SK-N-SH treated with all-trans-retinoic acid at 6 μM for 48 hours (cell line): ENCODE data around the gene TDRD9.
"Not testable (repeated sequence)": the region's sequence is repeated elsewhere in the genome, so short reads cannot be mapped to it uniquely, and the experiment has no call there.

Source experiments
- ATAC-seq: fragments of 200-7000 bp; cut with Tn5 transposase; 3 replicates; pipeline ENCODE4 v1.9.1; 2020; ENCODE audit warnings: mild to moderate bottlenecking, moderate library complexity
- ARNTL ChIP-seq: fragments of 450-650 bp; formaldehyde crosslinking; IDR thresholded peaks from 2 replicates; pipeline ENCODE4 v1.5.0; 2020; ENCODE audit warnings: low read depth, mild to moderate bottlenecking, moderate library complexity, borderline replicate concordance
- BACH2 ChIP-seq: fragments of 250-450 bp; sonication (Bioruptor Pico); IDR thresholded peaks from 2 replicates; pipeline ENCODE4 v1.9.0; 2021; ENCODE audit warnings: mild to moderate bottlenecking, borderline replicate concordance
- CREB5 ChIP-seq: fragments of 250-450 bp; sonication (Bioruptor Pico); IDR thresholded peaks from 2 replicates; pipeline ENCODE4 v1.5.1; 2020; ENCODE audit warnings: low read depth, mild to moderate bottlenecking, moderate library complexity
- CSDC2 ChIP-seq: fragments of 250-450 bp; sonication (Bioruptor Pico); IDR thresholded peaks from 2 replicates; pipeline ENCODE4 v1.5.0; 2020; ENCODE audit warnings: mild to moderate bottlenecking, moderate library complexity
- ESRRG ChIP-seq: fragments of 250-450 bp; sonication (Bioruptor Pico); IDR thresholded peaks from 2 replicates; pipeline ENCODE4 v1.6.1; 2021; ENCODE audit warnings: mild to moderate bottlenecking
- GLIS3 ChIP-seq: fragments of 250-450 bp; sonication (Bioruptor Pico); IDR thresholded peaks from 2 replicates; pipeline ENCODE4 v1.5.0; 2020; ENCODE audit warnings: mild to moderate bottlenecking, moderate library complexity
- ISL1 ChIP-seq: fragments of 250-450 bp; sonication (Bioruptor Pico); IDR thresholded peaks from 2 replicates; pipeline ENCODE4 v2.1.2; 2022; ENCODE audit warnings: mild to moderate bottlenecking, moderate library complexity
- OSR1 ChIP-seq: fragments of 250-450 bp; sonication (Bioruptor Pico); IDR thresholded peaks from 2 replicates; pipeline ENCODE4 v1.8.0; 2022; ENCODE audit warnings: moderate library complexity, mild to moderate bottlenecking, inconsistent platforms
- PATZ1 ChIP-seq: fragments of 250-450 bp; sonication (Bioruptor Pico); IDR thresholded peaks from 2 replicates; pipeline ENCODE4 v1.8.0; 2020; ENCODE audit warnings: mild to moderate bottlenecking, moderate library complexity, borderline replicate concordance
- PPARA ChIP-seq: fragments of 250-450 bp; sonication (Bioruptor Pico); IDR thresholded peaks from 2 replicates; pipeline ENCODE4 v1.5.0; 2020; ENCODE audit warnings: mild to moderate bottlenecking, borderline replicate concordance
- RARB ChIP-seq: fragments of 250-450 bp; sonication (Bioruptor Pico); IDR thresholded peaks from 2 replicates; pipeline ENCODE4 v1.8.0; 2021; ENCODE audit warnings: mild to moderate bottlenecking, moderate library complexity
- SNAI2 ChIP-seq: fragments of 250-450 bp; sonication (Bioruptor Pico); IDR thresholded peaks from 2 replicates; pipeline ENCODE4 v1.5.0; 2020; ENCODE audit warnings: mild to moderate bottlenecking, moderate library complexity
- TCF4 ChIP-seq: fragments of 250-450 bp; sonication (Bioruptor Pico); IDR thresholded peaks from 2 replicates; pipeline ENCODE4 v1.8.0; 2021; ENCODE audit warnings: mild to moderate bottlenecking, moderate library complexity, borderline replicate concordance
- TSHZ2 ChIP-seq: fragments of 250-450 bp; sonication (Bioruptor Pico); IDR thresholded peaks from 2 replicates; pipeline ENCODE4 v1.5.0; 2020; ENCODE audit warnings: mild to moderate bottlenecking, moderate library complexity
- ZFP3 ChIP-seq: fragments of 250-450 bp; sonication (Bioruptor Pico); IDR thresholded peaks from 2 replicates; pipeline ENCODE4 v1.5.0; 2020; ENCODE audit warnings: mild to moderate bottlenecking, moderate library complexity
- ZFP30 ChIP-seq: fragments of 450-650 bp; formaldehyde crosslinking; IDR thresholded peaks from 2 replicates; pipeline ENCODE4 v1.5.0; 2022; ENCODE audit warnings: mild to moderate bottlenecking, moderate library complexity
- ZNF70 ChIP-seq: fragments of 450-650 bp; formaldehyde crosslinking; IDR thresholded peaks from 2 replicates; pipeline ENCODE4 v1.5.0; 2020; ENCODE audit warnings: mild to moderate bottlenecking, moderate library complexity
- ZNF8 ChIP-seq: fragments of 450-650 bp; formaldehyde crosslinking; IDR thresholded peaks from 2 replicates; pipeline ENCODE4 v1.5.0; 2020; ENCODE audit warnings: mild to moderate bottlenecking, moderate library complexity
- TF ChIP-seq, protein P1 (sequence below): fragments of 250-450 bp; sonication (Bioruptor Pico); IDR thresholded peaks from 2 replicates; pipeline ENCODE4 v1.8.0; 2021; ENCODE audit warnings: low read depth, mild to moderate bottlenecking, moderate library complexity, borderline replicate concordance

Gene TDRD9

DNA sequence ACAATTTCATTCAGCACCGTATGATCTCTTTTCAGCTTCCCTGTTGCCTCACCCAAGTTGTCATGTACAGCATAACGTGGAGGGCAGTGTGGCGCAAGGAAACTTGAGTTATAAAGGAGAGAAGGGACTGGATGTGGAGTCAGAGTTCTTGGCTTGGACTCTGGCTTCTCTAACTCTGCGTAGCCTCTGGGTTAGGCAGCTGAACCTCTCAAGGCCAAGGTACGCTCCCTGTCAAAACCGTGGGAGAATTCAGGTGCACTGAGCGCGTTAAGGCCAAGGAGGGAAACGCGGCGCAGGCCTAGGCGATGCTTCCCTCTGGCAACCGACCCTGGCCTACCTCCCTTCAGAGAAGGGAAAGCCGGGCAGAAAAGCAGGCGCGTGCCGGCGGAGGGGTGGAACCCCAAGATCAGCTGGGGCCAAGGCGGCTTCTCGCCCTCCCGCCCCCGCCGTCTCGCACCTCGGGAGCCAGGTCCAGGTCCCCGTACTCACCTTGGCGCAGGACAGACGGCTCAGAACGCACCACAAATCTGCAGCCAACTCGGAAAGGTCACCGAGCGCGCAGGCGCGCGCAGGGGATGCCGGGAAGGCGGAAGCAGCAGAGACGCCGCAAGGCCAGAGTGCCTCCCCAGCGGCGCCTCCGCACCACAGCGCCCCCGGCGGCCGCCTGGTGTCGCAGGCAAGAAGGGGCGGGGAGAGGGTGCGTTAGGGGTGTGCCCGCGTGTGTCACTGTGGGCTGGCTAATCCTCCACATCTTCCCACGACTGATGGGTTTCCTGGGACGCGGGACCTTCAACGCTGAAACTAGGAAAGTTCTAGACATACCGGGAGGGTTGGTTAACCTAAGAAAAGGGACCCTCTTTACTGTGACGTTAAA is 7.0 kb upstream of the TDRD9 start:
- TF ChIP-seq CREB5 = no peak
- TF ChIP-seq ZNF8 (CRISPR knock-in tag) = peak; percentile 79
- TF ChIP-seq, all 23 proteins: peak for 1
- ATAC-seq = peak; percentile 100

DNA sequence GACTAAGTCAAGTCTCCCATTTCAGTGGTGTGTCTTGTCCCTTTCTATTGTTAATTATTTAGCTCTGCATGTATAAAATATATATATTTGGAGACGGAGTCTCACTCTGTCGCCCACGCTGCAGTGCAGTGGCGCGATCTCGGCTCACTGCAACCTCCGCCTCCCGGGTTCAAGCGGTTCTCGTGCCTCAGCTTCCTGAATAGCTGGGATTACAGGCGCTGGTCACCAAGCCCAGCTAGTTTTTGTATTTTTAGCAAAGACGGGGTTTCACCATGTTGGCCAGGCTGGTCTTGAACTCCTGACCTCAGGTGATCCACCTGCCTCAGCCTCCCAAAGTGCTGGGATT is 6.4 kb upstream of the TDRD9 start:
- not testable (repeated sequence) for ATAC-seq

- no peak for ATAC-seq
- TF ChIP-seq TSHZ2 (CRISPR knock-in tag) (peak; percentile 29; the same call in 1 of the 2 replicates), TCF4 (CRISPR knock-in tag) (peak; percentile 40; the same call in 1 of the 2 replicates), ZFP3 (no peak)
Observed at GRCh38 chr14:103923863-103924262, 4.4 kb upstream of the TDRD9 start.

DNA sequence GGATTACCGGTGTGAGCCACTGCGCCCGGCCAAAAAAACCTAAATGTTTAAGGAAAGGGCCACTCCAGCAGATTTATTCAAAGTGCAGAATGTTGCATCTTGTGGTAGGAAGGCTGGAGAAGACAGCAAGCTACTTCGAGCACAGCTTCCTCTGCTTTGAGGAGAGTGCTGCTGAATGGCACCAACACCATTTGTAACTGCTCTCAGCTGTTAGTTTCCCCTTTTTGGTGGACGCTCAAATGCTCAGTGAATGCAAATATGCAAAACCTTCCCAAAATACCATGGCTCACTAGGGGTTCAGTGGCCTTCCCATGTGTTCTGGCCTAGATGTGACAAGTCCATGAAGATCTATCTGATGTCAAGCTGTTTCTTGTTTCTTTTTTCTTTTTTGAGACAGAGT is 2.9 kb upstream of the TDRD9 start:
- no peak for ATAC-seq
- TF ChIP-seq ISL1 (no peak), ESRRG (CRISPR knock-in tag) (no peak), GLIS3 (no peak), ZNF70 (no peak), TCF4 (CRISPR knock-in tag) (no peak), SNAI2 (CRISPR knock-in tag) (no peak), CREB5 (no peak), ZFP30 (CRISPR knock-in tag) (no peak), RARB (CRISPR knock-in tag) (no peak), BACH2 (CRISPR knock-in tag) (no peak), ARNTL (CRISPR knock-in tag) (no peak), CSDC2 (no peak), PATZ1 (CRISPR knock-in tag) (no peak), ZFP3 (no peak)
- TF ChIP-seq, protein P1, sequence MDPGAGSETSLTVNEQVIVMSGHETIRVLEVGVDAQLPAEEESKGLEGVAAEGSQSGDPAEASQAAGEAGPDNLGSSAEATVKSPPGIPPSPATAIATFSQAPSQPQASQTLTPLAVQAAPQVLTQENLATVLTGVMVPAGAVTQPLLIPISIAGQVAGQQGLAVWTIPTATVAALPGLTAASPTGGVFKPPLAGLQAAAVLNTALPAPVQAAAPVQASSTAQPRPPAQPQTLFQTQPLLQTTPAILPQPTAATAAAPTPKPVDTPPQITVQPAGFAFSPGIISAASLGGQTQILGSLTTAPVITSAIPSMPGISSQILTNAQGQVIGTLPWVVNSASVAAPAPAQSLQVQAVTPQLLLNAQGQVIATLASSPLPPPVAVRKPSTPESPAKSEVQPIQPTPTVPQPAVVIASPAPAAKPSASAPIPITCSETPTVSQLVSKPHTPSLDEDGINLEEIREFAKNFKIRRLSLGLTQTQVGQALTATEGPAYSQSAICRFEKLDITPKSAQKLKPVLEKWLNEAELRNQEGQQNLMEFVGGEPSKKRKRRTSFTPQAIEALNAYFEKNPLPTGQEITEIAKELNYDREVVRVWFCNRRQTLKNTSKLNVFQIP (CRISPR knock-in tag) = no peak

DNA sequence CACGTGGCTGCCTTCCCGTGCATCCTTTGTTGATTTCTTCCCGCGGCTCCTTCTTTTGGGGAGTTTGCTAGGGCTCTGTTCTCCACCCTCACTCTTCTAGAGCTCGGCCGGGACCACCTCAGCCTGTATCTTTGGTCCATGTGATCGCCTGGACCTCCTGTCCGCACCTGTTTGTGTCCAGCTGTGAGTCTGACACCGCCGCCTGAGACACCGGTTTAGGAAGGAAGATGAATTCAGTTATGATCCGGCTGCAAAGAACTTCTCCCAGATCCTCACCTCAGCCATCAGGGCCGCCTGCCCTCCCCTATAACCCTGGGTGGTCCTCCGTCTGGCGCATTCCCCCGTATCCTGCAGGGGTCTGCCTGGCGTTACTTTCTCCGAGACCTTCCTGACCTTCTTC is 690 bp upstream of the TDRD9 start:
- TF ChIP-seq ZFP30 (CRISPR knock-in tag) = no peak
- TF ChIP-seq OSR1 (CRISPR knock-in tag) = no peak
- no peak for TF ChIP-seq ZFP3
- TF ChIP-seq BACH2 (CRISPR knock-in tag) = no peak
- no peak for TF ChIP-seq TSHZ2 (CRISPR knock-in tag)
- no peak for TF ChIP-seq ARNTL (CRISPR knock-in tag)
- TF ChIP-seq PPARA (CRISPR knock-in tag) = no peak
- no peak for TF ChIP-seq ISL1
- ATAC-seq = no peak
